EH (cell line): ENCODE measurements around the gene TAS2R7.
"Not testable (repeated sequence)": the region's sequence is repeated elsewhere in the genome, so short reads cannot be mapped to it uniquely, and the experiment has no call there.

Source experiments
- DNase-seq: peaks from one replicate; pipeline ENCODE4 v3.0.0-alpha.2; 2015; ENCODE audit warnings: low read depth

Gene TAS2R7, protein sequence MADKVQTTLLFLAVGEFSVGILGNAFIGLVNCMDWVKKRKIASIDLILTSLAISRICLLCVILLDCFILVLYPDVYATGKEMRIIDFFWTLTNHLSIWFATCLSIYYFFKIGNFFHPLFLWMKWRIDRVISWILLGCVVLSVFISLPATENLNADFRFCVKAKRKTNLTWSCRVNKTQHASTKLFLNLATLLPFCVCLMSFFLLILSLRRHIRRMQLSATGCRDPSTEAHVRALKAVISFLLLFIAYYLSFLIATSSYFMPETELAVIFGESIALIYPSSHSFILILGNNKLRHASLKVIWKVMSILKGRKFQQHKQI

GRCh38 chr12:10802587-10802986 is at the start of gene TAS2R7:
Gene TAS2R7 (minus strand): TSS chr12:10802627. CDS start chr12:10802570, 57 bp downstream.
- no peak for DNase-seq

- no peak for DNase-seq
Observed at GRCh38 chr12:10851243-10851858, 48.9 kb upstream of the TAS2R7 start.

DNA sequence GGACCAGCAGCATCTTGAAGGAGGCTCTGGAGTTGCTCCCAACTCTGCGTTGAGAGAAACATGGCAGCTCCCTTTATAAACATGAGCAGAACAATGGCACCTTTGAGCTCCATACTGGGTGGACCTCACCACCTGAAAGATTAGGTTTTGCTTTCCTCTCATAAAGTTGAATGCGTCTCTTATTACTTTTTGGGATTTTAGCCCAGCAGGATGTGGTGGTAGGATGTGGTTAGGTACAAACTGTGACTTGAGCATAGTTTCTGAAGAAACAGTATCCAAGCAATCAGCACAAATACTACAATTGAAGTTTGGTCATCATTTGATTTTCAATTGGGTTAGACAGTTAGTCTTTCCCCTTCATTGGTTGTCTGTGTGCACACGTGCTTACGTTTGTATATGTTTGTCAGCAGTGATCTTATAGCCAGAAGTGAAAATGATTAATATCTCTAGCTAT is 47.0 kb upstream of the TAS2R7 start, which contains the start of gene PRR4:
TSS of gene PRR4 (minus strand) at position 51 of the 454 bp plus-strand sequence. CDS start at position 13, 38 bp downstream.
- no peak for DNase-seq

- DNase-seq, result no peak
Observed at GRCh38 chr12:10847744-10848143, 45.3 kb upstream of the TAS2R7 start.

- DNase-seq, result no peak
Observed at GRCh38 chr12:10842862-10843261, 40.4 kb upstream of the TAS2R7 start.

DNA sequence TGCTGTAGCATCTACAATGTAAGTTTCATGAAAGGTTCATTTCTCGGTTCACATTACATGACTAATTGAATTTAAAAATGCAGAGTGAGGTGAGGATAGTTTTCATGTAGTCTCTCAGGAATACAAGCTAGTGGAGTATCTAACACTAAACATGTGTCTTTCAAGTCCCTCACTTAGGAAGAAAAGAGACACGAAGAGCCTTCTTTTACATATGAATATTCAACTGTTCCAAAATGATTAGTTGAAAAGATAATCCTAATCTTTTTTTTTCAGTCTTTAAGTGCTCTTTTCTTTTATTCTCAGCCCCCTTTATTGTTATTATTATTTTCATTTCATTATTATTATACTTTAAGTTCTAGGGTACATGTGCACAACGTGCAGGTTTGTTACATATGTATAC is 36.0 kb upstream of the TAS2R7 start:
- no peak for DNase-seq

- peak; percentile 26 for DNase-seq
Observed at GRCh38 chr12:10829994-10830393, 27.6 kb upstream of the TAS2R7 start.

DNA sequence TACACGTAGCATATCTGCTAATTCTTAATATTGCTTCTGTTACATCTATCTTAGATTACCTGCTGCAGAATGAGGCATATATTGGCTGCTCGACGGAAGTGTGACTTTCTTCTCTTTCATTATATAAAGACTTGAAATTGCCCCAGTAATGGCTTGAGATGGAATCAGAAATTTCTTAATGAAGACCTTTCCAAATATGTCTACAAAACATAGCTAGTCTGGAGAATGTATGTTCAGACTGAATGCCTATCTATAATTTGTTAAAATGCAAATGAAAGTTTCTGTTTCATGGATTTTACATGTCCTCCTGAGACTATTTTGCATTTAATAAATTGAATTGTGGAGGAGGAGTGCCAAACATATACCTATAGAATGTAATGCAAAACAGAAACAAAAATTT is 23.8 kb upstream of the TAS2R7 start, which contains the start of gene TAS2R10:
TSS of gene TAS2R10 (minus strand) at position 101 of the 400 bp plus-strand sequence. CDS start at position 12, 89 bp downstream.
- no peak for DNase-seq

GRCh38 chr12:10824957-10825356 is 22.5 kb upstream of the TAS2R7 start:
- DNase-seq, result peak; percentile 1

- no peak for DNase-seq
Observed at GRCh38 chr12:10811883-10812536, 9.6 kb upstream of the TAS2R7 start.

DNA sequence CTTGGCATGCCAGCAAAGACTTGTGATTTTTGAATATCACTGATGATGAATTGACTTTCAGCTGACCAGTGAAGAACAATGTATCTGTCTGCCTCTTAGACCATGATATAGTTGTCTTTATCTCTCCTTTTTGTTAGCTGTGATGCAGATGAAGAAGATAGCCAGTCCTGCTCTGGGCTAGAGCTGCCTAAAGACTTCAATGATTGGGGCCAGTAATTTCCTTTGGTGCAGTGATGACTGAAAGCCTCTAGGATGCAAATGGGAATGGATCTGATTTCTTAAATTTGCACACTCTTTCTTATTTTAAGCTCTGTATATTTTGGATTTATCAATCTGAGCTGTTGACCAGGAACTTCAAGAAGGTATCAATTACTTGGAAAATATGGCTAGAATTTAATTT is 7.6 kb upstream of the TAS2R7 start, which contains the start of gene TAS2R9:
TSS of gene TAS2R9 (minus strand) at position 101 of the 400 bp plus-strand sequence. CDS start at position 8, 93 bp downstream.
- no peak for DNase-seq

GRCh38 chr12:10807186-10807585 is 4.8 kb upstream of the TAS2R7 start, which contains the start of gene TAS2R8:
Gene TAS2R8 (minus strand): TSS chr12:10807286. CDS start chr12:10806980, 306 bp downstream.
- DNase-seq, result no peak

DNA sequence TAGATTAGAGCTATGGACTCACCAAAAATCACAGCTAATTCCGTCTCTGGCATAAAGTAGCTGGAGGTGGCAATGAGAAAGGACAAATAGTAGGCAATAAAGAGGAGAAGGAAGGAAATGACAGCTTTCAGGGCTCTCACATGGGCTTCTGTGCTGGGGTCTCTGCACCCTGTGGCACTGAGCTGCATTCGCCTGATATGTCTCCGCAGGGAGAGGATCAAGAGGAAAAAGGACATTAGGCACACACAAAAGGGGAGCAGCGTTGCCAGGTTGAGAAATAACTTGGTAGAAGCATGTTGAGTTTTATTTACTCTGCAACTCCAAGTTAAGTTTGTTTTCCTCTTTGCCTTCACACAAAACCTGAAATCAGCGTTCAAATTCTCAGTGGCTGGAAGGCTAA is 686 bp downstream of the TAS2R7 start:
- no peak for DNase-seq

- no peak for DNase-seq
Observed at GRCh38 chr12:10794222-10794621, 8.2 kb downstream of the TAS2R7 start.

GRCh38 chr12:10791769-10792168 is 10.7 kb downstream of the TAS2R7 start:
- DNase-seq, result not testable (repeated sequence)

GRCh38 chr12:10783252-10783651 is 19.2 kb downstream of the TAS2R7 start:
- DNase-seq, result no peak

DNA sequence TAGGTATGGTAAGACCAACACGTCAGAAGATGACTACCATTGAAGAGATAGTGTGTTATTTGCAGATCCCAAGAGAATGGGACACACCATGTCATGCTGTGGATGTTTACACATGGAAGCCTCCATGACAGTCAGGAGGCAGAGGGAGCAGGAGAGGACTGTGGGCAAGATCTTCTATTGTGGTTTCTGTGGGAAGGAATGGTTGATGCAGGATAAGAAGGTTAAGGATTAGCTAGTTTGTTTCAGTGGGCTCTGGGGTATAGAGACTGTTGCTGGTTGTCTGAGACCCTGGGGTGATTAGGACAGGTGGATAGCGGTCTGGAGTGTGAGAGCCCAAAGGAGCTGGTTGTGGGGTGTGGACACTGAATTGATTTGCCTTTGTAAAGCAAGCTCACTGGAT is 23.3 kb downstream of the TAS2R7 start:
- DNase-seq, result no peak

GRCh38 chr12:10771132-10771733 is 31.2 kb downstream of the TAS2R7 start:
- peak; percentile 54 for DNase-seq

DNA sequence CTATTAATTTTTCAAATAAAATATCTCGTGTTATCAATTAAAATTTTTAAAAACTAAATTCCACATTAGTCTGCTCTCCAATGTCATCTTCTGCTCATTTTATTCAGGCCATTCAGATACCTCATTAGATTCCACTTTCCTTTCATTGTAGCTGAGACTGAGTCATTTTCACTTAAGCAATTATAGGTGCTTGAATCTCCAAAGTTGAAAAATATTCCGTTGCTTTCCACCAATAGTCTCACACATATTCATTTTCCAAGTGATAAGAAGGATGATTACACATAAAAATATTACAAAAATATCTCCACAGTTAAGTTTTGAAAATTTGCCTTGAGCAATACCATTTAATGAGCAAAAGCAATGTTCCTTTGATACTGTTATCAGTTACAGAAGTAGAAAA is 42.8 kb downstream of the TAS2R7 start:
- no peak for DNase-seq

GRCh38 chr12:10756194-10756593 is 46.2 kb downstream of the TAS2R7 start:
- no peak for DNase-seq

DNA sequence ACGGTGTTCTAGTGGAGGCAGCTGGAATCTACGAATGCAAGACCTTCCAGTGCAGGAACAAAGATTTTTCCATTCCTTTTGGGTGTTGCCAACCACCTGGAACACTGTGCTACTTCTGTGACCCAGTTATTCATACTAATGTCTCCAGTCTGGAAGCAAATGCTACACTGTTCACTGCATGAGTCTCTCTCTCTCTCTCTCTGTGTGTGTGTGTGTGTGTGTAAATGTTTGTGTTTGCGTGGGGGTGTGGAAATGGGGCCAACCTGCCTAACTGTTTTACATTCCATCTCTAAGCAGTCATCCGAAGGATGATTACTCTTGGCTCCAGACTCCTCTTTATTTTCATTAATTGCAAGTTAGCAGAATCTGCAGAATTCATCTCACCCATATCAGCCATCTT is 49.4 kb downstream of the TAS2R7 start:
- DNase-seq, result peak; percentile 58
